ENCODE measurements around the gene ALDH3B2.
A peak's percentile ranks its signal among the peaks of the same experiment; 100 is the strongest.
"Not testable (repeated sequence)": the region's sequence is repeated elsewhere in the genome, so short reads cannot be mapped to it uniquely, and the experiment has no call there.

The ALDH3B2 gene

GRCh38 chr11:67641338-67642172, 32.9 kb downstream of the ALDH3B2 start:
- no peak for DNase-seq

- DNase-seq = no peak
Measured at GRCh38 chr11:67640758-67641337, 33.6 kb downstream of the ALDH3B2 start.

GRCh38 chr11:67640021-67640757, 34.2 kb downstream of the ALDH3B2 start:
- peak; percentile 72 for DNase-seq

GRCh38 chr11:67639438-67639859, 35.0 kb downstream of the ALDH3B2 start, which contains the start of gene TBX10:
Gene TBX10 (minus strand): TSS chr11:67639763. CDS start chr11:67639472, 291 bp downstream.
- DNase-seq = no peak

GRCh38 chr11:67638535-67639437, 35.6 kb downstream of the ALDH3B2 start:
- DNase-seq = no peak

GRCh38 chr11:67637441-67637840, 37.0 kb downstream of the ALDH3B2 start:
- DNase-seq = not testable (repeated sequence)

- no peak for DNase-seq
Measured at GRCh38 chr11:67636962-67637361, 37.5 kb downstream of the ALDH3B2 start.

GRCh38 chr11:67635231-67635521, 39.2 kb downstream of the ALDH3B2 start:
- DNase-seq = no peak

GRCh38 chr11:67634366-67635230, 39.8 kb downstream of the ALDH3B2 start:
- DNase-seq = no peak

GRCh38 chr11:67633758-67634365, 40.6 kb downstream of the ALDH3B2 start:
- no peak for DNase-seq

- DNase-seq = no peak
Measured at GRCh38 chr11:67632982-67633755, 41.3 kb downstream of the ALDH3B2 start.

- DNase-seq = no peak
Measured at GRCh38 chr11:67632175-67632981, 42.0 kb downstream of the ALDH3B2 start.

- no peak for DNase-seq
Measured at GRCh38 chr11:67631853-67632174, 42.6 kb downstream of the ALDH3B2 start.

- no peak for DNase-seq
Measured at GRCh38 chr11:67631411-67631810, 43.0 kb downstream of the ALDH3B2 start.

GRCh38 chr11:67630943-67631331, 43.5 kb downstream of the ALDH3B2 start:
- no peak for DNase-seq

GRCh38 chr11:67630228-67630942, 44.0 kb downstream of the ALDH3B2 start:
- DNase-seq = peak; percentile 99

GRCh38 chr11:67629386-67630227, 44.8 kb downstream of the ALDH3B2 start, which contains the start of gene NUDT8:
Gene NUDT8 (minus strand): TSS chr11:67629937. CDS start chr11:67629911, 26 bp downstream.
- peak; percentile 91 for DNase-seq
